HepG2 (cell line): Measurements from ENCODE around the gene PDHX. TPM values are rescaled to one million over a fixed set of nuclear protein-coding genes. Genes with fewer than 3 reads are reported as not detected.

Experiments
- BRD4 ChIP-seq: sonication (generic); formaldehyde crosslinking; IDR thresholded peaks from 2 replicates; pipeline ENCODE4 v1.4.0; 2020; ENCODE audit warnings: missing genetic modification reagents
- HNRNPK ChIP-seq: fragments of 200-400 bp; formaldehyde crosslinking; IDR thresholded peaks from 2 replicates; pipeline ENCODE4 v1.6.1; 2018; ENCODE audit warnings: low read length, low read depth, moderate library complexity, mild to moderate bottlenecking; ENCODE audit not compliant: poor library complexity, severe bottlenecking
- NCOA5 ChIP-seq: sonication (generic); formaldehyde crosslinking; IDR thresholded peaks from 2 replicates; pipeline ENCODE4 v1.4.0; 2020; ENCODE audit warnings: missing genetic modification reagents
- ZFP36L1 ChIP-seq: sonication (generic); formaldehyde crosslinking; IDR thresholded peaks from 2 replicates; pipeline ENCODE4 v1.8.0; 2022; ENCODE audit warnings: mild to moderate bottlenecking, missing genetic modification reagents, moderate library complexity
- ZNF510 ChIP-seq: sonication (generic); formaldehyde crosslinking; IDR thresholded peaks from 2 replicates; pipeline ENCODE4 v1.4.0; 2020; ENCODE audit warnings: low read depth, mild to moderate bottlenecking, missing genetic modification reagents
- ZNF891 ChIP-seq: sonication (generic); formaldehyde crosslinking; IDR thresholded peaks from 2 replicates; pipeline ENCODE4 v1.5.0; 2020; ENCODE audit warnings: mild to moderate bottlenecking, missing genetic modification reagents
- polyA plus RNA-seq, 8 experiments: library from polyadenylated mRNA; depleted of rRNA in 3 of 8; stranded (reverse) in 7 of 8; unstranded in 1 of 8; fragments of >200 nt; fragmentation: Illumina TruSeq in 4 of 8; extraction: Trizol in 4 of 8; gene quantifications; 2 replicates each; pipeline versions ENCODE4 v1.2.1 to v1.2.3, GENCODE V29; 2011 to 2016; ENCODE audit warnings: low read depth in 4 of 8, missing spikeins in 1 of 8, mixed read lengths in 1 of 8; ENCODE audit not compliant: insufficient read depth in 1 of 8
- total RNA-seq, 5 experiments: library from RNA; depleted of rRNA; stranded (reverse); fragments of >200 nt; fragmentation: Illumina TruSeq; extraction: Trizol; gene quantifications; 2 replicates each; pipeline ENCODE4 v1.2.3, GENCODE V29; 2016; ENCODE audit warnings: low read depth in 1 of 5
- TF ChIP-seq, protein P1 (sequence below), 2 experiments: sonication (generic) in 1 of 2; formaldehyde crosslinking in 1 of 2; IDR thresholded peaks; 2 replicates each; pipeline versions ENCODE4 v1.6.1 to v1.9.0; 2014 to 2022; ENCODE audit warnings: antibody characterized with exemption in 1 of 2, borderline replicate concordance in 1 of 2, inconsistent platforms in 1 of 2, low read depth in 1 of 2, missing genetic modification reagents in 1 of 2
- TF ChIP-seq, protein P2 (sequence below): sonication (generic); formaldehyde crosslinking; IDR thresholded peaks from 2 replicates; pipeline ENCODE4 v1.4.0; 2020; ENCODE audit warnings: missing genetic modification reagents
- TF ChIP-seq, protein P3 (sequence below): sonication (generic); formaldehyde crosslinking; IDR thresholded peaks from 2 replicates; pipeline ENCODE4 v1.8.1; 2023; ENCODE audit warnings: mild to moderate bottlenecking, inconsistent platforms, moderate library complexity, missing genetic modification reagents, borderline replicate concordance
- TF ChIP-seq, protein P4 (sequence below), 2 experiments: sonication (generic) in 1 of 2; formaldehyde crosslinking in 1 of 2; IDR thresholded peaks; 2 replicates each; pipeline versions ENCODE4 v1.4.0 to v1.6.1; 2018 to 2020; ENCODE audit warnings: missing genetic modification reagents in 2 of 2, borderline replicate concordance in 1 of 2, low read depth in 1 of 2, mild to moderate bottlenecking in 1 of 2, missing biosample characterization in 1 of 2

PDHX gene
- total and polyA plus RNA-seq, 2 of the 13 experiments (the other 11 are each of a cell fraction or from before 2014, with no cell fraction given), result 41.0 to 73.8 TPM

DNA sequence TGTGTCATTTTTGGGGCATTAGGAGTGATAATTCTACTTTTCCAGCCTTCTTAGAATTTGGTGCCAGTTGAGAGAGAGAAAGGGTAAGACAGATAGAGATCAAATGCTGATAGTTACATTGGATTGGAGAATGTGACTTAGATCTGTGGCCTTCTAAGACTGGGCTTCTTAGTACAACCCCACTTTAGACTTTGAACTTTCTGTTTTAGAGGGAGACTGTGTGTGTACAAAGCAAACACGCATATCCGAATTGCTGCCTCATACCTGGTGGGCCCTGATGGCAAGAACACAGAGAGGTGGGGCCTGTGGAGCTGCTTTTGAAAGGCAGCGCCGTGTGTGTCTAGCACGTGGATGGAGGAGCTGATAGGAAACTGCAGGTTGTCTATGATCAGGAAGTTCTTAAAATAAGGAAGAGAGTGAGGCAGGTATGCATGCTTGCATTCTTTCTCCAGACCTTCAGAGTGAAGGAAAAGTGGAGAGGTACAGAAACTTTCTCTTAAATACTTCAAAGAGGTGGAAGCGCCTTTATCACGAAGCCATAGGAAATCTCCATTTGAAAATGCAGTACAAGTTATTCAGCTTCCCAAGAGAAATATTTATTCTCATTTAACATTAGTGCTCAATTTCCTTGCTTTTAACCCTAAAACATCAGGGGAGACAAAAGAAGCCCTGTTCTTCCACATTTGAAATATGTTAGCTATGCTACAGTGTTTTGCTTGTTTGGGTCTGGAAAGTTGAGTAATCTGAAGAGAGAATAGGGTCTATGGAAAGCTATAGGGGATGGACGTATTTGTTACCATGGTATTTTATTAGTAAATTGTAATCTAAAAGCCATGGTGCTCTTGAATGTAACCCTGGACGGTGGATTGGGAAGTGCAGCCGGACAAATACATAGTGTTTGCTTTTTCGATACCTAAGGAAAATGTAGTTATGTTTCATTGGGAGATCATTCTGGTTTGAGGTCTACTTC lies 13.7 kb downstream of the PDHX start (continued):
- TF ChIP-seq, protein P1, sequence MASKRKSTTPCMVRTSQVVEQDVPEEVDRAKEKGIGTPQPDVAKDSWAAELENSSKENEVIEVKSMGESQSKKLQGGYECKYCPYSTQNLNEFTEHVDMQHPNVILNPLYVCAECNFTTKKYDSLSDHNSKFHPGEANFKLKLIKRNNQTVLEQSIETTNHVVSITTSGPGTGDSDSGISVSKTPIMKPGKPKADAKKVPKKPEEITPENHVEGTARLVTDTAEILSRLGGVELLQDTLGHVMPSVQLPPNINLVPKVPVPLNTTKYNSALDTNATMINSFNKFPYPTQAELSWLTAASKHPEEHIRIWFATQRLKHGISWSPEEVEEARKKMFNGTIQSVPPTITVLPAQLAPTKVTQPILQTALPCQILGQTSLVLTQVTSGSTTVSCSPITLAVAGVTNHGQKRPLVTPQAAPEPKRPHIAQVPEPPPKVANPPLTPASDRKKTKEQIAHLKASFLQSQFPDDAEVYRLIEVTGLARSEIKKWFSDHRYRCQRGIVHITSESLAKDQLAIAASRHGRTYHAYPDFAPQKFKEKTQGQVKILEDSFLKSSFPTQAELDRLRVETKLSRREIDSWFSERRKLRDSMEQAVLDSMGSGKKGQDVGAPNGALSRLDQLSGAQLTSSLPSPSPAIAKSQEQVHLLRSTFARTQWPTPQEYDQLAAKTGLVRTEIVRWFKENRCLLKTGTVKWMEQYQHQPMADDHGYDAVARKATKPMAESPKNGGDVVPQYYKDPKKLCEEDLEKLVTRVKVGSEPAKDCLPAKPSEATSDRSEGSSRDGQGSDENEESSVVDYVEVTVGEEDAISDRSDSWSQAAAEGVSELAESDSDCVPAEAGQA (IDR thresholded peaks at IDR 0.05; ENCODE audit: low read depth), result no peak
- TF ChIP-seq, protein P1 (CRISPR knock-in tag; IDR thresholded peaks at IDR 0.05; ENCODE audit: borderline replicate concordance), result no peak; the same call in 1 of the 2 replicates
- no peak for TF ChIP-seq ZNF510 (CRISPR knock-in tag)
- TF ChIP-seq, protein P2, sequence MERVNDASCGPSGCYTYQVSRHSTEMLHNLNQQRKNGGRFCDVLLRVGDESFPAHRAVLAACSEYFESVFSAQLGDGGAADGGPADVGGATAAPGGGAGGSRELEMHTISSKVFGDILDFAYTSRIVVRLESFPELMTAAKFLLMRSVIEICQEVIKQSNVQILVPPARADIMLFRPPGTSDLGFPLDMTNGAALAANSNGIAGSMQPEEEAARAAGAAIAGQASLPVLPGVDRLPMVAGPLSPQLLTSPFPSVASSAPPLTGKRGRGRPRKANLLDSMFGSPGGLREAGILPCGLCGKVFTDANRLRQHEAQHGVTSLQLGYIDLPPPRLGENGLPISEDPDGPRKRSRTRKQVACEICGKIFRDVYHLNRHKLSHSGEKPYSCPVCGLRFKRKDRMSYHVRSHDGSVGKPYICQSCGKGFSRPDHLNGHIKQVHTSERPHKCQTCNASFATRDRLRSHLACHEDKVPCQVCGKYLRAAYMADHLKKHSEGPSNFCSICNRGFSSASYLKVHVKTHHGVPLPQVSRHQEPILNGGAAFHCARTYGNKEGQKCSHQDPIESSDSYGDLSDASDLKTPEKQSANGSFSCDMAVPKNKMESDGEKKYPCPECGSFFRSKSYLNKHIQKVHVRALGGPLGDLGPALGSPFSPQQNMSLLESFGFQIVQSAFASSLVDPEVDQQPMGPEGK (CRISPR knock-in tag), result peak; percentile 49
- TF ChIP-seq NCOA5, result no peak
- no peak for TF ChIP-seq ZNF891
- TF ChIP-seq, protein P3, sequence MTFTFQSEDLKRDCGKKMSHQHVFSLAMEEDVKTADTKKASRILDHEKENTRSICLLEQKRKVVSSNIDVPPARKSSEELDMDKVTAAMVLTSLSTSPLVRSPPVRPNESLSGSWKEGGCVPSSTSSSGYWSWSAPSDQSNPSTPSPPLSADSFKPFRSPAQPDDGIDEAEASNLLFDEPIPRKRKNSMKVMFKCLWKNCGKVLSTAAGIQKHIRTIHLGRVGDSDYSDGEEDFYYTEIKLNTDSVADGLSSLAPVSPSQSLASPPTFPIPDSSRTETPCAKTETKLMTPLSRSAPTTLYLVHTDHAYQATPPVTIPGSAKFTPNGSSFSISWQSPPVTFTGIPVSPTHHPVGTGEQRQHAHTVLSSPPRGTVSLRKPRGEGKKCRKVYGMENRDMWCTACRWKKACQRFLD (CRISPR knock-in tag), result no peak
- TF ChIP-seq ZFP36L1 (CRISPR knock-in tag), result peak; percentile 90; the same call in 1 of the 2 replicates
- no peak for TF ChIP-seq HNRNPK
- TF ChIP-seq BRD4 (CRISPR knock-in tag), result peak; percentile 50; the same call in 1 of the 2 replicates
- TF ChIP-seq, protein P4, sequence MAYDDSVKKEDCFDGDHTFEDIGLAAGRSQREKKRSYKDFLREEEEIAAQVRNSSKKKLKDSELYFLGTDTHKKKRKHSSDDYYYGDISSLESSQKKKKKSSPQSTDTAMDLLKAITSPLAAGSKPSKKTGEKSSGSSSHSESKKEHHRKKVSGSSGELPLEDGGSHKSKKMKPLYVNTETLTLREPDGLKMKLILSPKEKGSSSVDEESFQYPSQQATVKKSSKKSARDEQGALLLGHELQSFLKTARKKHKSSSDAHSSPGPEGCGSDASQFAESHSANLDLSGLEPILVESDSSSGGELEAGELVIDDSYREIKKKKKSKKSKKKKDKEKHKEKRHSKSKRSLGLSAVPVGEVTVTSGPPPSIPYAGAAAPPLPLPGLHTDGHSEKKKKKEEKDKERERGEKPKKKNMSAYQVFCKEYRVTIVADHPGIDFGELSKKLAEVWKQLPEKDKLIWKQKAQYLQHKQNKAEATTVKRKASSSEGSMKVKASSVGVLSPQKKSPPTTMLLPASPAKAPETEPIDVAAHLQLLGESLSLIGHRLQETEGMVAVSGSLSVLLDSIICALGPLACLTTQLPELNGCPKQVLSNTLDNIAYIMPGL (CRISPR knock-in tag; IDR thresholded peaks at IDR 0.05; ENCODE audit: borderline replicate concordance in 1 of 2, low read depth in 1 of 2), result peak in 1 of 2 experiments; percentile 67; a peak in 1 of 4 replicates
